Activated CD4-positive, alpha-beta T cell treated with anti-CD3 and anti-CD28 coated beads, Interleukin-2, Interleukin-4, amounts not matched to agents 100 ng/mL and 50 ng/mL, durations not matched to agents 16 hours and 8 hours (primary cell): ENCODE results near the gene WDR73.
A peak's percentile ranks its signal among the peaks of the same experiment; 100 is the strongest.

ENCODE experiments used
- DNase-seq: peaks from one replicate; pipeline ENCODE4 v3.0.0-alpha.2; 2020; ENCODE audit warnings: low spot score

The WDR73 gene

DNA sequence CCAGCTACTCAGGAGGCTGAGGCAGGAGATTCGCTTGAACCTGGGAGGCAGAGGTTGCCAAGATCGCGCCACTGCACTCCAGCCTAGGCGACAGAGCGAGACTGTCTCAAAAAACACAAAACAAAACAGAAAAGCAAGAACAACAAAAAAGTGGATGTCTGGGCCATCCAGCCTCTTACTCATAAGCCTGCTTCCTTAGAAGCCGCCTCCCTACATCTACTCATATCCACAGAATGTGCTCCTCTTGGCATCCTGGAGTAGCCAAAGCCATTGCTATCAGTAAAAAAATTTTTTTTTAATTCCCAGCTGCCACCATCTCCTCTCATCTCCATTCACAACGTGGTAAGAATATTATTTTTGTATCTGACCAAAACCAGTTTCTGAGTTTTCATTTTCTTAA, 42.5 kb downstream of the WDR73 start:
- no peak for DNase-seq

DNA sequence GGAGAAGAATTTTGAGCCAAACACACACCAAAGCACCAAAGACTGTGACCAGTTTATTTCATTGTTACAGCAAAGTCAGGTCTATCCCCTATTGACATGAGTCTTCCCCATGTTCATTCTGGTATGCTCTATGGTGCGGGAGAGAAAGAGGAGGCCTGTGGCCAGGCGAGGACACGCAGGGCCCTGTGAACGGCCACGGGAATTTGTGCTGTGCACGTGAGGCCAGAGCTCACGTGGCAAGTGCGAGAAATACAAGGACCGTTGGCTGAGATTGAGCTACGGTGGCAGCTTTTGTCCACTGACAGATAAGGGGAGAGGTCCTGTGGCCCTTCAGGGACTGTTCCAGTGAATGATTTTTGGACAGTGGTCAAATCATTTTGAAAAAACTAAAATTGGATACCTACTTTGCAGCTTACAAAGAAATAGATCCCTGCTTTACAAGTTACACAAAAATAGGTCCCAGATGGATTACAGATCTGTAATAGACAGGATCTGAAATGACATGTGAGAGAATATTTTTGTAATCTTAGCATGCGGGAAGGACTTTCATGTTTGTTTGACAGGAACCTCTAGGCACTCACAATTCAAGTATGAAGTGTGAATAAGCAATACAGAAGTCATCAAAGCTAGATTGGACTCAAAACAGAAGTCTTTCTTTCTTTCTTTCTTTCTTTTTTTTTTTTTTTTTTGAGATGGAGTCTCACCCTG, 44.1 kb downstream of the WDR73 start:
- DNase-seq, result no peak

DNA sequence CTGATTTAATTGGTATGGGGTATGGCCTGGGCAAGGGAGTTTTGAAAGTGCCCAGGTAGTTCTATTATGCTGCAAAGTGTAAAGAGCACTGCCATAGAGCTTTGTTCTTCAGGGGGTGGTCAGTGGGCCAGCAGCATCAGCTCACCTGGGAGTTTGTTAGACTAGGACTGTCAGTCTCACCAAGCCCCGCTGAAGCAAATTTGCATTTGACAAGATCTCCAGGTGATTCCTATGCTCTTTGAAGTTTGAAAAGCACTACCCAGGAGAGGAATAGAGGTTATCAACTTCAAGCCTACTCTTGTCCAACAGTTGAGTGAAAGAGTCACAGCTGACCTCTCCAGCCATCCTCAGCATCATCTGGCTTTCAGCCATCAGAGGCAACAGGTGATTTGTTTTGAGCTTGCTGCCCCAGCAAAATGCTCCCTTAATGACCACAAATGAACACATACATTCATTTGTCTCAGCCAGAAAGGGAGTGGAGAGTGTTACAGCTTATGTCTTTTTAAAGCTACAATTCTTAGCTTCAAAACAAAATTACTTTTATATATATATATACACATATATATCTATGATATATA, 45.3 kb downstream of the WDR73 start:
- no peak for DNase-seq

DNA sequence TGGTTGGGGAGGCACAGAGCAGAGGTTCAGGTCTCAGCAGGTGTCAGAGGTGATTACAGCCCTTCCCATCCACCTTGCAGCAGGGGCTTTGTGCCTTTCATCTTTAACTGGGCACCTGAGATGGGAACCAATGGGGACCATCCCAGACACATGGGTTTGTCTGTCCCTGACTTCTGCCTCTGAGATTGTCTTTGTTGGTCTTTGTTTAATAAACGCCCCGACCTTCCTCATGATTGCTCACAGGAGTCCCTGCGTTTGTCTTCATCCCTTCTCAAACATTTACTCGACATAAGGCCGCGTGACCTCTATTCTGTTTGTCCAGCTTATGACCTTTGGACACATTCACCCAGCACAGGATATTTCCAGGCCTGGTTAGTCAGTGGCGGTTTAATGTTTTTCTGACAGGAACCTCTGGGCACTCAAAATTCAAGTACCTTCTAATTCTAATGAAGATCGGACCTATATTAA, 47.4 kb downstream of the WDR73 start:
- DNase-seq, result no peak

DNA sequence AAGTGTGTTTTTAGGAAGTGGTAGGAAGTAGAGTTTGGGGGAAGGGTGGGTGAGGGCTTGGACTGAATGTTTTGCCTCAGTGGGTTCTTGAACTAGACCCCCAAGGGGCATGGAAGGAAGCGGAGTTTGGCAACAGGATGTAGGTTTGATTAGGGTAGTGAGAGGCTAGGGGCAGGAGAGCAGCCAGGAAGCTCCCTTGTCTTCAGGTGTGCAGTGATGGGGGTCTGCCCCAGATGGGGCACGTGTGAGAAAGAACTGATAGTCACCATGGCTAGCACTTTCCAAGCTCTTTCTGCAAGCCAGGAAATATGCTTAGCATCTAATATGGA, 48.6 kb downstream of the WDR73 start:
- DNase-seq, result no peak

DNA sequence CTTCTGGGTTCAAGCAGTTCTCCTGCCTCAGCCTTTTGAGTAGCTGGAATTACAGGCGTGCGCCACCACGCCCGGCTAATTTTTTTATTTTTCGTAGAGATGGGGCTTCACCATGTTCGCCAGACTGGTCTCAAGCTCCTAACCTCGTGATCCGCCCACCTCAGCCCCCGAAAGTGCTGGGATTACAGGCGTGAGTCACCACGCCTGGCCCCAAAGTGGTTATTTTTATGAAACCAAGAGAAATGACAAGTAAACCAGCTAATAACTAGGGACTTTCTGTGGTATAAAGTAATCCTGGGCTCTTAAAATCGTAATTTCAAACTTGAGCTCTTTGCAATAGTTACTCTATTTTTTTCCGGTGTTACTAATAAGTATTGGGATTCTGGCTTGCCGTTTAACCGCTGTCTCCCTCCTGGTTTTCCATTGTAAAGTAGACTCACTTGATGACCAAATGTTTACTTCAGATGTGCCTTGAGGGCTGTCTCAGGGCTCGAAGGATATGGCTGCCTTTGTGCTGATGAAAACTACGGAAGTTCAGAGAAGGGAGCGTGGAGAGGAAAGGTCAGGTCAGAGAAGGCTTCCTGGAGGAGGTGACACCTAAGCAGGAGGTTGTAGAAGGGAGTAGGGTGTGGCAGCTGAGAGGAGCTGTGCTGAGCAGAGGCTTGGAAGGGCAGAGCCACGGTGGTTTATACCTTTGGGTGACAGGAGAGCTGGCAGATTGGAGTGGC, 49.1 kb downstream of the WDR73 start:
- DNase-seq, result peak; percentile 68

DNA sequence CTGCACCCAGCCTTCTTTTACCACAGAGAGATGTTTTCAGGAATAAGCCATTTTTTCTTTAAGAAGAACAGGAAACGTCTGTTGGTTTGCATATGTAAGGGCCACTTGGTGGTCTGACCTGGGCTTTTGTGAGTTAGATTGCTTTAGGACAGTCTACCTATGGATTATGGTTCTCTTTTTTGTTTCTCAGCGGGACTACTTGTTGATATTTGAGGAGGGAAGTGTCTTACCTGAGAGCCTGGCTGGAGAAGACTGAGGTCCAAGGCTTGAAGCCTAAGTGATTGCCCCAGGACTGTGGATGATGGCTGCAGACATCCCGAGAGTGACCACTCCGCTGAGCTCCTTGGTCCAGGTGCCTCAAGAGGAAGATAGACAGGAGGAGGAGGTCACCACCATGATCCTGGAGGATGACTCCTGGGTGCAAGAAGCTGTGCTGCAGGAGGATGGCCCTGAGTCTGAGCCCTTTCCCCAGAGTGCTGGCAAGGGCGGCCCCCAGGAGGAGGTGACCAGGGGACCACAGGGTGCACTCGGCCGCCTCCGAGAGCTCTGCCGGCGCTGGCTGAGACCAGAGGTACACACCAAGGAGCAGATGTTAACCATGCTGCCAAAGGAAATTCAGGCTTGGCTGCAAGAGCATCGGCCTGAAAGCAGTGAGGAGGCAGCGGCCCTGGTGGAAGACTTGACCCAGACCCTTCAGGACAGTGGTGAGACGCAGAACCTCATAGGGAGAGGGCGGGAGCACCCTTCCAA, 50.3 kb downstream of the WDR73 start:
- DNase-seq, result no peak

DNA sequence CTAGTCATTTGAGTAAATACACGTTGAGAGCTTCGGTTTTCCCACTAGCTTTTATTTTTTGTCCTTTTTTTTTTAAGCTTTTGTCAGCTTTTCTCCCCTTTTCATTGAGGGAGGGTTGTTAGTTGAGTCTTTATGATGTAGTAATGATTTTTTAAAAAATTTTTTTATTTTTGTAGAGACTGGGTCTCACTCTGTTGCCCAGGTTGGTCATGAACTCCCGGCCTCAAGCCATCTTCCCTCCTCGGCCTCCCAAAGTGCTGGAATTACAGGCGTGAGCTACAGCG, 52.6 kb downstream of the WDR73 start:
- DNase-seq, result no peak

DNA sequence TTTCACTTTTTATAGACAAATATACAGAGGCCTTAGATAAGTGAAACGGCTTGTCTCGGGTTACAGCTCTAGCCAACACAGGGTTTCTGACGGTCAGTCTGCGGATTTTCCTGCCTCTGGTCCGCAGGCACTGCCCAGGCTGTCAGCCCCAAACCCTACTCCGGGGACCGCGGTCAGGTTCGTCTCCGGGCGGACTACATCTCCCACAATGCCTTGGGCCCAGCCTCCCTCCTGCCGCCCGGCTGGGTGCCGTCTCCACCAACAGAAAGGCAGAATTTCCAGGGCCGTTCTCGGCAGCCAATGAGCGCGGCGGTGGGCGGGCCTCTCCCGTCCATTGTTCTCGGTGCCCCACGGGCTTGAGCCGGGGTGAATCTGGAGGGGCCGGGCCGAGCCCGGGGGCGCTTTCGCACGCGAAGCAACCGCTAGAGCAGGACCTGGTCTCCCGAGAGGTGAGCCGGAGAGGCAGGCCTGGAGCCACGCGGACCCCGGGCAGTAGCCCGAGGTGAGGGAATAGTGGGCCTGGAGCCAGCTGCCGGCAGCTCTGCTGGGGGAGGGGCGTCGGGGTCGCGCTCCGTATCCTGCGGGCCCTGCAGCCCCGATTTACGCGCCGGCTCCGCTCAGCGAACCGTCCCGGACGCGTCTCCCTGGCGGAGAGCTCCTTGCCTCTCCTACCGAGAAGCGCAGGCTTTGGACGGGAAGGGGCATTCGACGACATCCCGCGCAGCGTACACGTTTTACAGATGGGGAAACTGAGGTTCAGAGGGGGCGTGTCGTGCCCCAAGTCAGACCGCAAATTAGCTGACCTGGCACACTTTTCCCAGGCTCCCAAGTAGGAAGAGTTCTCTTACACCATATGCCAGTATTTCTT, 53.2 kb downstream of the WDR73 start, which contains the start of gene ZSCAN2:
TSS of gene ZSCAN2 (plus strand) at position 323 of the 868 bp plus-strand sequence. CDS start 2,919 bp downstream, outside the sequence.
- peak; percentile 96 for DNase-seq

DNA sequence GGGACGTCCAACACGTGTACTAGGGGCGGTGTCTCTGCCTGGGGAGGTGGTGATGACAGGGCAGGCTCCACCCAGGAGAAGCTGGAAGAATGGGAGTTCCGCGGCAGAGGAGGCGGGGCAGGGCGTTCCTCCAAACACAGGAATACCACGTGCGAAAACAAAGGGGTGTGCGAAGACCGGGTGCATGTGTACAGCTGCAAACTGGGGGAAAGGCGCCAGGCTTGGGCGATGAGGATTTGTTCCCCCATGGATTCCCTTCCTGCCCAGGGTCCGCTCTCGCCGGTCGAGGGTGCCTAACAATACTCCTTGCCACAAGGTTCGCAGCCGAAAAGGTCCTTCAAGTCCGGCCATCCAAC, 53.8 kb downstream of the WDR73 start:
- peak; percentile 48 for DNase-seq

DNA sequence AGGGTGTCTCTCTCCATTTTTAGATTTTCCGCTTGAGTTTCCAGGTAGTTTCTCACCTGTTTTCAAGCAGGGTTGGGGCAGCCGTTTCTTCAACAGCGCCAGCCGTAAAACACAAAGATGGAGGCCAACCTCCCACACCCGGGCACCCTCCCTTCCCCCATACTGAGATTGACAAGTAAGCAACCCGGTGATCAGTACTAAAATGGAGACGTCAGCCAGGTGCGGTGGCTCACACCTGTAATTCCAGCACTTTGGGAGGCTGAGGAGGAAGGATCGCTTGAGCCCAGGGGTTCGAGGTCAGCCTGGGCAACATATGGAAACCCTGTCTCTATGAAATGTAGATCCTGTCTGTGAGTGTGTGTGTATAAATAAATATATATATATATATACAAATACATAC, 54.2 kb downstream of the WDR73 start:
- DNase-seq, result no peak

DNA sequence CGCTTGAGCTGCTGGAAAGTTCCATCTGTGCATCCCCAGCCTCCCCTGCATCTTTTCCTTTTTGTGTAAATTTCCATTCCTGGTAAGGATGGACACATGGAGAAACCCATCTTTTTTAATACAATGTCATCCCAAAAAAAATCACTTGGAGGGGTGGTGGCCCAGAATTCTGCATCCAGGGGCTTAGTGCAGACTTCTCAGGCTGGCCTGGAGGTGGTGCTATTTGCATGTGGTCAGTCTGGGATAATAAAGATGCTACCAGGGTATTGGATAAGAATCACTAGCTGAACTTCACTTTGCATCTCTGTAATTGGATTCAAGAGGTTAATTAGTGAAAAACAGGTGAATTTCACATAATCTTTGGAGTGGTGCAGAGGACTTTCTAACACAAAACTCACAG, 55.1 kb downstream of the WDR73 start:
- DNase-seq, result peak; percentile 44

DNA sequence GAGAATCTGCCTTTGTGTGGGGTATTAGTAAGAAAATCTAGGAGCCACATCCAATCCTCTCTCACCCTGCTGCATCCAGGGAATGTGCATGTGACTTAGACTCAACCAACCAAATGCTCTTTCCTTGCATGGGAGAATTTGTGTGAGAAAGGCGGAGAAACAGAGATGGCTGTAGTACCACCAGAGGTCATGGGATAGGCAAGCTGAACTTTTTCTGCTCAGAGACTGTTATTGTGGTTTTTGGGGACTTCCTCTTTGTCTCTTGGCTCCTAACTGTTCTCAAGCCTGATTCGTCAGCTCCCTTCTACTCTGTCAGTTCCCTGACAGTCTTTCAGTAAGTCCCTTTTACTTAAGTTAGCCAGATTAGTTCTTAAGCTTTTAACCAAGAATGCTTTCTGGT, 55.8 kb downstream of the WDR73 start:
- DNase-seq, result peak; percentile 52

DNA sequence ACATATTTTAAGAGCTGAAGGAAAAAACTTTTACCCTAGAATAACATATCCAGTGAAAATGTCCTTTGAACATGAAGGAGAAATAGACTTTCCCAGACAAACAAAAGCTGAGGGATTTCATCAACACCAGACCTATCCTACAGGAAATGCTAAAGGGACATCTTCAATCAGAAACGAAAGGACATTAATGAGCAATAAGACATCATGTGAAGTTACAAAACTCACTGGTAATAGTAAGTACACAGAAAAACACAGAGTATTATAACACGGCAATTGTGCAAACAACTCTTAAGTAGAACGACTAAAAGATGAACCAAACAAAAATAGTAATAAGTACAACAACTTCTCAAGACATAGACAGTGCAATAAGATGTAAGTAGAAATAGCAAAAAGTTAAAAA, 56.8 kb downstream of the WDR73 start:
- no peak for DNase-seq

DNA sequence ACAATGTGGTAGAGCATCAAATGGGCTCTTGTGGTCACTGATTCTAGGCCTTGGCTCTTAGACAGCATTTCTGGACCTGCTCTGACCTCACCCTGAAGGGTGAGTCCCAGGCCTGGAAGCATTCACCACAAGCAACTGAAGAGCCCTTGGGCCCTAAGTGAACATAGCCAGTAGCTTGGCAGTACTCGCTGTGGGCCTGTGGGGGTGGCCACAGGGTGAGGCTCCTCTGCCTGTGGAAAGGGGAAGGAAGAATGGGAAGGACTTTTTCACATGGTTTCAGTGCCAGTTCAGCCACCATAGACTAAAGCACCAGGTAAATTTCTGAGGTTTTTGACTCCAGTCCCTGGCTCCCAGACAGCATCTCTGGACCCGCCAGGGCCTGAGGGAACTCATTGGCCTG, 58.4 kb downstream of the WDR73 start:
- no peak for DNase-seq

DNA sequence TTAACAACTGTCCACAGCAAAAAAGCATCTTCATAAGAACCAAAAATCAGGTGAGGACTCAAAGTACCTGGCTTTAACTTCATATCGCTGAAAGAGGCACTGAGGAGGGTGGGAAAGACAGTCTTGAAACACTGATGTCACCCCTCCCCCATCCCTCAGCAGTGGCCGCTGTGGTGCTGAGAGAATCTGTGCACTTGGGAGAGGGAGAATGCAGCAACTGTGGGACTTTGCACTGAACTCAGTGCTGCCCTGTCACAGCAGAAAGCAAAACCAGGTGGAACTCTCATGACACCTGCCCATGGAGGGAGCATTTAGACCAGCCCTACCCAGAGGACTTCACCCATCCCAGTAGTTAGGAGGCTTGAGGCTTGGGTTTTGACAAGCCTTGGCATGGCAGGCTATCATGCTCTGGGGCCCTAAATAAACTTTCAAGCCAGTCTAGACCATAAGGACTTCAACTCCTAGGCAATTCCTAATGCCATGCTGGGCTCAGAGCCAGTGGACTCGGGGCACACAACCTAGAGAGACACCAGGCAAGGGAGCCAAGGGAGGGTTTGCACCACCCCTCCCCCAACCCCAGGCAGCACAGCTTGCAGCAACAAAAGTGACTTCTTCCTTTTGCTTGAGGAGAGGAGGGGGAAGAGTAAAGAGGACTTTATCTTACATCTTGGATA, 59.3 kb downstream of the WDR73 start:
- DNase-seq, result no peak

DNA sequence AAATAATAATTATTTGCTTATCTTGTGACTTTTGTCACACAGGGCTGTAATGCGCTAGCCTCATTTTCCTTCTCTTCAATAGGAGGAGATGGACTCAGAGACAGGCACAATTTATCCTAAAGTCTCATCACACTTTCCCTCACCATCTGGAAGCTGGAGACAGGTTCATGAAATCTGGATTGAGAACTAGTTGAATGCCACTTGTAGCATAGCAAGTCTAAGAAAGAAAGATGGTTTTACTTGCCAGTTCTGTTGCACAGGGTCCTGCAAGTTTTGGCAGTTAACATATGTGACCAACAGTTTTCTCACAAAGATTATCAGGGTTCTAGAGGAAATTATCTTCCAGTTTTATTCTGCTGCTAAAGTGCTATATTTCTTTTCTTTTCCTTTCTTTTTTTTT, 62.3 kb downstream of the WDR73 start:
- DNase-seq, result no peak

DNA sequence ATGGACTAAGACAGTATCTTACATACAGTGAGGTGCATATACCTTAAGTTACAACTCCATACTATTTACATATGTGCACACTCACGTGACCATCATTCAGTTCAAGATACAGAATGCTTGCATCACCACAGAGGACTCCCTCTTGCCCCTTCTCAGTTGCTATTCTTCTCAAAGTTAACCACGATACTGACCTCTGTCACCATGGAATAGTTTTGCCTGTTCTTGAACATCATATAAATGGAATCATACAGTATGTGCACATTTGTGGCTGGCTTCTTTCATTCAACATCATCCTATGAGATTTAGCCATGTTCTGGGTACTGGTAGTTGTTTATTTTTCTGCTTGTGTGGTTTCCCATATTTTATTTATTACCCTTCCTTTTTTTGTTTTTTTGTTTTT, 63.7 kb downstream of the WDR73 start:
- no peak for DNase-seq
